ENCODE data around the gene DNLZ. TPM values are rescaled to one million over a fixed set of nuclear protein-coding genes. Genes with fewer than 3 reads are reported as not detected.

The DNLZ gene
- total and polyA plus RNA-seq, 2 donors (not counting 3 experiments of a cell fraction or from before 2014, with no cell fraction given) = 26.9 to 38.4 TPM

DNA sequence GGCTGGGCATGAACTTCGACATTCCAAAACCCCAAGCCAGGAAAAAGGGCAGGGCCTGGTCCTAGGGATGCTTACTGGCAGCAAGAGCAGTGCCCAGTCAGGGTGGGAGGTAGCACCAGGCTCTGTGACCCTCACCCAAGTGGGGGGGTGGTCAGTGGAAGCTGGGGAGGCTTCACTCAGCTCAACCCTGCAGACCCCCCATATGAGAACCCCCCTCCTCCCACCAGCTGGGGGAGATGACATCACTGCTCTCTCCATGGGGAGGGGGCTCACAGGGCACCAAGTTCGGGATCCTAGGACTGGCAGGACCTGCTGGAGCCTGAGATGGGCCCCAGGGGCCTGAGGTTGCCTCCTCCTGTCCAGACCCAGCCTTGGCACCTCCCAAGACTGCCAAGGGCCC is 4.7 kb downstream of the DNLZ start:
- no TSS peak for BruUV-seq (replicated peaks)
- H3K9me3 ChIP-seq (replicated peaks; ENCODE audit: control insufficient read depth, insufficient read depth, low read length) = no peaks in the 10 kb centered on the region

More for the DNA sequence above, 4.7 kb downstream of the DNLZ start:
- no peak overlapping the region for H3K4me3 ChIP-seq (replicated peaks in 1 of 3; ENCODE audit: insufficient read depth in 1 of 3, low read depth in 1 of 3, low read length in 3 of 3)
- no peak overlapping the region for H3K27ac ChIP-seq (ENCODE audit: insufficient read depth, low read depth, low read length)
- ChIA-PET POLR2A (no interaction called here), CTCF (no interaction called here)
- peaks cover 3% of the 10 kb centered on the region for H3K79me2 ChIP-seq (ENCODE audit: control insufficient read depth, insufficient read depth, low read length)
- DNase-seq (ENCODE audit: low read depth, low spot score) (no peak), FAIRE-seq (no peak)
- no peaks in the 10 kb centered on the region for H3K9me1 ChIP-seq (replicated peaks; ENCODE audit: control insufficient read depth, extremely low read depth, insufficient read depth, low read length)
- H4K20me1 ChIP-seq (replicated peaks; ENCODE audit: control insufficient read depth, extremely low read depth, insufficient read depth, low read length) = no peaks in the 10 kb centered on the region
- peak; percentile 24 for TF ChIP-seq POLR2AphosphoS5 (IDR thresholded peaks at IDR 0.05; ENCODE audit: insufficient read depth, low read depth, low read length)
- TF ChIP-seq POLR2A (IDR thresholded peaks at IDR 0.05; ENCODE audit: low read depth, low read length) = no peak
- no peak for TF ChIP-seq CTCF (IDR thresholded peaks at IDR 0.05; ENCODE audit: extremely low read depth in 1 of 2, insufficient read depth in 1 of 2, low read depth in 1 of 2, low read length in 2 of 2)
- no peak for TF ChIP-seq FOS (IDR thresholded peaks at IDR 0.05; ENCODE audit: borderline replicate concordance, insufficient read depth, low read length)
- TF ChIP-seq GATA2 (IDR thresholded peaks at IDR 0.05; ENCODE audit: insufficient read depth, insufficient read length, low read depth, low read length) = no peak
- no peak for TF ChIP-seq MYC (IDR thresholded peaks at IDR 0.05; ENCODE audit: low read depth, low read length)
- TF ChIP-seq, protein P1, sequence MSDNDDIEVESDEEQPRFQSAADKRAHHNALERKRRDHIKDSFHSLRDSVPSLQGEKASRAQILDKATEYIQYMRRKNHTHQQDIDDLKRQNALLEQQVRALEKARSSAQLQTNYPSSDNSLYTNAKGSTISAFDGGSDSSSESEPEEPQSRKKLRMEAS (IDR thresholded peaks at IDR 0.05; ENCODE audit: insufficient read depth, insufficient read length) = no peak
- no peak overlapping the region for H3K9ac ChIP-seq (replicated peaks; ENCODE audit: extremely low read depth, insufficient read depth, low read length)
- H3K4me2 ChIP-seq (ENCODE audit: insufficient read depth, low read length) = no peak overlapping the region
- H2AFZ ChIP-seq (ENCODE audit: low read depth, low read length) = no peak overlapping the region
- dilution Hi-C loops (cut with MboI; ENCODE audit: extremely low pct_ligation_motif_present, low sequenced_read_pairs) = no loop called here
- peaks cover 0 to 5% of the 10 kb centered on the region in 2 experiments for H3K36me3 ChIP-seq (ENCODE audit: control insufficient read depth in 2 of 2, extremely low read depth in 1 of 2, insufficient read depth in 2 of 2, low read length in 2 of 2)
- no peaks in the 10 kb centered on the region for H3K27me3 ChIP-seq (ENCODE audit: control insufficient read depth in 2 of 2, insufficient read depth in 2 of 2, low read length in 2 of 2)
- intact Hi-C loops (cut with micrococcal nuclease) = no loop called here
- peaks cover 6% of the 10 kb centered on the region for H3K4me1 ChIP-seq (ENCODE audit: control insufficient read depth, extremely low read depth, insufficient read depth, low read length)

Measured in endothelial cell of umbilical vein (primary cell).